WTC11 (cell line): Measurements from ENCODE around the gene KRT14. TPM values are rescaled to one million over a fixed set of nuclear protein-coding genes. Genes with fewer than 3 reads are reported as not detected.
"Not testable (repeated sequence)": the region's sequence is repeated elsewhere in the genome, so short reads cannot be mapped to it uniquely, and the experiment has no call there.

Experiments used
- ATAC-seq: fragments of 200-7000 bp; cut with Tn5 transposase; 2 replicates; pipeline ENCODE4 v1.10.0; 2021; ENCODE audit warnings: mild to moderate bottlenecking, moderate library complexity
- CTCF ChIA-PET: fragments of 300-600 bp; sonication (Branson Sonifier 250); formaldehyde crosslinking; loops from one replicate; lab custom pipeline; 2021; ENCODE audit warnings: antibody characterized with exemption; lab: Charles Lee
- POLR2A ChIA-PET: fragments of 350-600 bp; sonication (Branson Sonifier 250); formaldehyde crosslinking; loops from one replicate; lab custom pipeline; 2021; ENCODE audit warnings: antibody characterized with exemption; lab: Charles Lee
- DNase-seq: peaks from one replicate; pipeline ENCODE4 v3.0.0; 2021; ENCODE audit warnings: low spot score
- H3K27ac Mint-ChIP-seq: 2 replicates; pipeline ENCODE4 v1.8.0; 2021; ENCODE audit warnings: mixed read lengths
- H3K27me3 Mint-ChIP-seq: 2 replicates; pipeline ENCODE4 v1.8.0; 2021; ENCODE audit warnings: low read depth, mild to moderate bottlenecking, moderate library complexity, mixed read lengths
- H3K36me3 Mint-ChIP-seq: 2 replicates; pipeline ENCODE4 v1.8.0; 2021; ENCODE audit warnings: mixed read lengths
- H3K4me1 Mint-ChIP-seq: 2 replicates; pipeline ENCODE4 v1.8.0; 2022; ENCODE audit warnings: mixed read lengths
- H3K4me3 Mint-ChIP-seq: 2 replicates; pipeline ENCODE4 v1.8.0; 2021; ENCODE audit warnings: mild to moderate bottlenecking, moderate library complexity, mixed read lengths
- H3K9me3 Mint-ChIP-seq: 2 replicates; pipeline ENCODE4 v1.8.0; 2021; ENCODE audit warnings: mixed read lengths
- ATF1 ChIP-seq: sonication (generic); formaldehyde crosslinking; IDR thresholded peaks from 2 replicates; pipeline ENCODE4 v1.8.1; 2023; ENCODE audit warnings: mild to moderate bottlenecking, moderate library complexity, missing genetic modification reagents
- CREM ChIP-seq: sonication (generic); formaldehyde crosslinking; IDR thresholded peaks from 2 replicates; pipeline ENCODE4 v1.8.1; 2022; ENCODE audit warnings: mild to moderate bottlenecking, missing genetic modification reagents, moderate library complexity
- ETV6 ChIP-seq: sonication (generic); formaldehyde crosslinking; IDR thresholded peaks from 2 replicates; pipeline ENCODE4 v1.8.1; 2022; ENCODE audit warnings: mild to moderate bottlenecking, missing genetic modification reagents
- HMGA2 ChIP-seq: fragments of 250-450 bp; sonication (Bioruptor Pico); IDR thresholded peaks from 2 replicates; pipeline ENCODE4 v1.4.0; 2021; ENCODE audit warnings: mild to moderate bottlenecking, moderate library complexity
- IRF2 ChIP-seq: sonication (generic); formaldehyde crosslinking; IDR thresholded peaks from 2 replicates; pipeline ENCODE4 v1.8.0; 2022; ENCODE audit warnings: low read depth, missing genetic modification reagents, borderline replicate concordance
- JUN ChIP-seq: sonication (generic); formaldehyde crosslinking; IDR thresholded peaks from 2 replicates; pipeline ENCODE4 v1.8.0; 2023; ENCODE audit warnings: mild to moderate bottlenecking, missing genetic modification reagents
- MLX ChIP-seq: sonication (generic); formaldehyde crosslinking; IDR thresholded peaks from 2 replicates; pipeline ENCODE4 v1.8.1; 2023; ENCODE audit warnings: mild to moderate bottlenecking, missing genetic modification reagents, moderate library complexity
- NFATC4 ChIP-seq: fragments of 250-450 bp; sonication (Bioruptor Pico); IDR thresholded peaks from 2 replicates; pipeline ENCODE4 v1.9.0; 2021; ENCODE audit warnings: mild to moderate bottlenecking
- NFE2L1 ChIP-seq: sonication (generic); formaldehyde crosslinking; IDR thresholded peaks from 2 replicates; pipeline ENCODE4 v1.8.1; 2023; ENCODE audit warnings: missing genetic modification reagents
- NR1H2 ChIP-seq: sonication (generic); formaldehyde crosslinking; IDR thresholded peaks from 2 replicates; pipeline ENCODE4 v1.9.0; 2021; ENCODE audit warnings: mild to moderate bottlenecking, moderate library complexity, missing genetic modification reagents
- NR3C1 ChIP-seq: sonication (generic); formaldehyde crosslinking; conservative IDR thresholded peaks from 2 replicates; pipeline ENCODE4 v1.8.1; 2023; ENCODE audit warnings: low read depth, mild to moderate bottlenecking, missing genetic modification reagents
- PRRX2 ChIP-seq: fragments of 250-450 bp; sonication (Bioruptor Pico); IDR thresholded peaks from 2 replicates; pipeline ENCODE4 v1.8.0; 2021; ENCODE audit warnings: mild to moderate bottlenecking
- RELA ChIP-seq: sonication (generic); formaldehyde crosslinking; IDR thresholded peaks from 2 replicates; pipeline ENCODE4 v1.8.1; 2022; ENCODE audit warnings: missing genetic modification reagents, mild to moderate bottlenecking, borderline replicate concordance
- SOX15 ChIP-seq: fragments of 250-450 bp; sonication (Bioruptor Pico); IDR thresholded peaks from 2 replicates; pipeline ENCODE4 v1.9.0; 2021; ENCODE audit warnings: mild to moderate bottlenecking
- ZBTB21 ChIP-seq: sonication (generic); formaldehyde crosslinking; IDR thresholded peaks from 2 replicates; pipeline ENCODE4 v1.8.1; 2023; ENCODE audit warnings: mild to moderate bottlenecking, missing genetic modification reagents, borderline replicate concordance
- ZBTB43 ChIP-seq: sonication (generic); formaldehyde crosslinking; IDR thresholded peaks from 2 replicates; pipeline ENCODE4 v1.8.1; 2023; ENCODE audit warnings: mild to moderate bottlenecking, missing genetic modification reagents
- ZNF281 ChIP-seq: sonication (generic); formaldehyde crosslinking; IDR thresholded peaks from 2 replicates; pipeline ENCODE4 v1.8.0; 2023; ENCODE audit warnings: mild to moderate bottlenecking, missing genetic modification reagents
- ZNF423 ChIP-seq: fragments of 250-450 bp; sonication (Bioruptor Pico); IDR thresholded peaks from 2 replicates; pipeline ENCODE4 v2.1.2; 2022; ENCODE audit warnings: mild to moderate bottlenecking, moderate library complexity
- ZNF532 ChIP-seq: fragments of 250-450 bp; sonication (Bioruptor Pico); IDR thresholded peaks from 2 replicates; pipeline ENCODE4 v1.9.0; 2021; ENCODE audit warnings: mild to moderate bottlenecking, borderline replicate concordance
- total RNA-seq: library from RNA; stranded (reverse); gene quantifications from 3 replicates; pipeline ENCODE4 v1.2.3, GENCODE V29; 2021

Gene KRT14
- total RNA-seq, 1 experiment from 2014 or later, result not detected

DNA sequence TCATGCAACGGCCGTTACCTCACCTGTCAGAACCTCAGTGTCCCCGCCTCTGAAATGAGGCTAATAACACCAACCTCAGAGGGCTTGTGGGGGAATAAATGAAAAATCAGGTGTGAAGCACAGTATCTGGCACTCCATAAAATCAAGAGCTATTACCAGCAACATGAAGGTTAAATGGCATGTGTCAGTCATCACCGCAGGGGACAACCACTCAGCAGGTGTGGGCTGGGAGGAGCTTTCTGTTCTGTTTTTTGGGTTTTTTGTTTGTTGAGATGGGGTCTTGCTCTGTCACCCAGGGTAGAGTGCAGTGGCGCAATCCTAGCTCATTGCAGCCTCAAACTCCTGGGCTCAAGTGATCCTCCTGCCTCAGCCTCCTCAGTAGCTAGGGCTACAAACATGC lies 41.8 kb downstream of the KRT14 start:
- ChIA-PET CTCF (interaction anchor here (1.5 to 2.5 kb wide), 6 partner anchors 10 to 121 kb away, joined by 3 to 19 read pairs (median 10); no protein-coding TSS in a partner anchor), POLR2A (interaction anchor here (1.9 kb wide), 1 partner anchor 17 kb away, joined by 5 read pairs; the partner anchor contains the start of gene KRT19)
- peaks cover 3% of the 10 kb centered on the region for H3K36me3 Mint-ChIP-seq
- H3K27me3 Mint-ChIP-seq, result peaks cover 5% of the 10 kb centered on the region
- no peak for ATAC-seq
- TF ChIP-seq CREM (CRISPR knock-in tag) (no peak), NR3C1 (CRISPR knock-in tag) (no peak), NFATC4 (CRISPR knock-in tag) (no peak), RELA (CRISPR knock-in tag) (no peak), MLX (no peak), JUN (no peak), NR1H2 (CRISPR knock-in tag) (no peak), IRF2 (CRISPR knock-in tag) (no peak), ZBTB43 (CRISPR knock-in tag) (no peak), ATF1 (no peak), NFE2L1 (CRISPR knock-in tag) (no peak), SOX15 (CRISPR knock-in tag) (no peak), PRRX2 (CRISPR knock-in tag) (no peak), ETV6 (CRISPR knock-in tag) (no peak), ZNF423 (CRISPR knock-in tag) (no peak), ZBTB21 (CRISPR knock-in tag) (no peak), ZNF532 (CRISPR knock-in tag) (no peak)
- peaks cover 35% of the 10 kb centered on the region for H3K4me1 Mint-ChIP-seq
- peaks cover 9% of the 10 kb centered on the region for H3K9me3 Mint-ChIP-seq
- DNase-seq, result no peak
- H3K4me3 Mint-ChIP-seq, result no peak overlapping the region
- H3K27ac Mint-ChIP-seq, result no peak overlapping the region

DNA sequence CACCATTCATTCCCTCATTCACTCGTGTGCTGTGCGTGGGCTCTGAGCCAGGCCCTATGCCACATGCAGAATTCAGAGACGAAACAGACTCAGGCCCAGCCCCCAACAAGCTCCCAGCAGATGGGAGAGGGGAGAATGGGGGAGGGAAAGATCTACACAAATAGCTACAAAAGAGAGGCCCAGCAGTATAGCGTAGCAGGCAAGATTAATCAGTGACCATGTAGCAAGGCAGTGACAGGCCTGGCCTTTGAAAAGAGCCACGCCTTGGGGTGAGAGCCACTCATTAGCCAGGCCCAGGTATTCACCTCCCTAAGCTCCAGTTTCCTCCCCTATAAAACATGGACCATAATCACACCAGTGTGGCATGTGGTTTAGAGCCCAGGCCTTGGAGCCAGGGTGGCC lies 42.2 kb downstream of the KRT14 start:
- ATAC-seq, result no peak
- H3K4me1 Mint-ChIP-seq, result peaks cover 36% of the 10 kb centered on the region
- TF ChIP-seq ZNF281 (CRISPR knock-in tag) (no peak), HMGA2 (CRISPR knock-in tag) (no peak)
- ChIA-PET CTCF (interaction anchor here (1.5 to 2.5 kb wide), 6 partner anchors 9 to 122 kb away, joined by 3 to 19 read pairs (median 10); no protein-coding TSS in a partner anchor), POLR2A (interaction anchor here (1.9 kb wide), 1 partner anchor 16 kb away, joined by 5 read pairs; the partner anchor contains the start of gene KRT19)
- H3K4me3 Mint-ChIP-seq, result no peak overlapping the region
- no peak for DNase-seq
- H3K27me3 Mint-ChIP-seq, result peaks cover 5% of the 10 kb centered on the region
- H3K36me3 Mint-ChIP-seq, result peaks cover 3% of the 10 kb centered on the region
- no peak overlapping the region for H3K27ac Mint-ChIP-seq
- peaks cover 9% of the 10 kb centered on the region for H3K9me3 Mint-ChIP-seq

DNA sequence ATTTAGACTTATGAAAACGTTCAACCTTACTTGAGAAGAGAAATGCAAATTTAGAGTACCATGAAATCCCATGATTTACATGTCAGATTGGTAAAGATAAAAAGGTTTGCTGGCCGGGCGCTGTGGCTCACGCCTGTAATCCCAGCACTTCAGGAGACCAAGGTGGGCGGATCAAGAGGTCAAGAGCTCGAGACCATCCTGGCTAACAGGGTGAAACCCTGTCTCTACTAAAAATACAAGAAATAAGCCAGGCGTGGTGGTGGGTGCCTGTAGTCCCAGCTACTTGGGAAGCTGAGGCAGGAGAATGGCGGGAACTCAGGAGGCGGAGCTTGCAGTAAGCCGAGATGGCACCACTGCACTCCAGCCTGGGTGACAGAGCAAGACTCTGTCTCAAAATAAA lies 43.9 kb downstream of the KRT14 start:
- not testable (repeated sequence) for ATAC-seq, H3K27ac Mint-ChIP-seq, H3K9me3 Mint-ChIP-seq, H3K27me3 Mint-ChIP-seq, H3K36me3 Mint-ChIP-seq, DNase-seq, H3K4me3 Mint-ChIP-seq
- POLR2A ChIA-PET, result interaction anchor here (0.6 kb wide), 1 partner anchor 610 kb away, joined by 3 read pairs; no protein-coding TSS in a partner anchor
- CTCF ChIA-PET, result interaction anchor here (0.6 to 1.0 kb wide), 2 partner anchors 113 to 123 kb away, joined by 3 read pairs; no protein-coding TSS in a partner anchor
- H3K4me1 Mint-ChIP-seq, result peaks cover 39% of the 10 kb centered on the region
